ENCODE results near the gene FKBP4. TPM values are rescaled to one million over a fixed set of nuclear protein-coding genes. Genes with fewer than 3 reads are reported as not detected.
A peak's percentile ranks its signal among the peaks of the same experiment; 100 is the strongest.

The FKBP4 gene
- total RNA-seq, 1 donor from 2014 or later: 34.9 TPM

DNA sequence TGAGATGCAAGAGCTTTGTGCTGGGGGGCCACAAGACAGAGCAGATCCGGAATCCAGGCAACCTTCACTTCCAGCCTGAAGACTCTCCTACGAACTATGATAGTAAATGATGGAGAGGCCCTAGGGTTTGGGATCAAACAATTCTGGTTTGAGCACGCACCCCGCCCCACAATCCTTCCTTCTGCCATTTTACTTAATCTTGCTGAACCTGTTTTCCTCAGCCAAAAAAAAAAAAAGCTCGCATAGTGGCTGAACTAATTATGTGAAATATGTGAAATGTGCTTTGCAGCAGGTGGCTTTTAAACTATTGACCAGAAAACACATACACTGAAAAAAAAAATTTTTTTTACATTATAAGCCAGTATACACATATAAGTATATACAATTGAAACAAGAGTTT, 17.0 kb downstream of the FKBP4 start:
- no peak for DNase-seq (ENCODE audit: extremely low read depth, low read depth, low spot score)

GRCh38 chr12:2812290-2813213, 17.8 kb downstream of the FKBP4 start, which contains the start of gene ITFG2:
Gene ITFG2 (plus strand): TSS chr12:2812668. CDS start chr12:2812761, 93 bp downstream.
- peak; percentile 91 for DNase-seq (ENCODE audit: extremely low read depth, low read depth, low spot score)

DNA sequence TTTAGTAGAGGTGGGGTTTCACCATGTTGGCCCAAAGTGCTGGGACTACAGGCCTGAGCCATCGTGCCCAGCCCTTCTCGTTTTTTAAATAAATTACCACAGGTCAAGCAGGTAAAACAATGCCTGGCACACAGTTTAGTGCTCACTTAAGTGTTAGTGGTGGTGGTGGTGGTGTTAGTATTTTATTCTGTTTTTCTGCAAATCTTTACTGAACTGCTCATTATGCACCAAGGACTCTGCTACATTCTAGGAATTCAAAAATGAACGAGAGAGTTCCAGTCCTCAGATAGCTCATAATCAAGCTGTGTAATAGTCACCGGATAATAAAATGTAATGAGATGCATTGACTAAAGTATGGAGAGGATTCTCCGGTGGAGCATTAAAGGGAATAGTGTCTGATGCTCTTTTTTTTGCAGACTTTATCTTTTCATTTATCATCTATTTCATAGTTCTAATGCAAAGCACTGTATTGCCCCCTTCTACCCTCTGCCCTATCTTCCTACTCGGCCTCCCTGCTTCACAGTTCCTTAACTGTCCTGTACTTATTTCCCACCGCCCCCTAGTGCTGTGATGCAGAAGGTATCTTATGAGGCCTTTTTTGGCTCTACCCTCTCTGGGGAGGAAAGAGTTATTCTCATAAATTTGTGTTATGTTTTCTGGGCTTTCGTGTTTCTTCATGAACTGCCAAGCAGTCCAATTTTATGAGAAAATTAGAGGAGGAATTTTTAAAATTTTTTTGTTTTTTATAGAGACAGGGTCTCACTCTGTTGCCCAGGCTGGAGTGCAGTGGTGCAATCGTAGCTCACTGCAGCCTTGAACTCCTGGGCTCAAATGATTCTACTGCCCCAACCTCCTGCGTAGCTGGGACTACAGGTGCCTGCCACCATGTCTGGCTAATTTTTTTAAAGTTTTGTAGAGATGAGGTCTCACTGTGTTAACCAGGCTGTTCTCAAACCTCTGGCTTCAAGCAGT, 18.7 kb downstream of the FKBP4 start:
- DNase-seq (ENCODE audit: extremely low read depth, low read depth, low spot score): peak; percentile 42

- DNase-seq (ENCODE audit: extremely low read depth, low read depth, low spot score): no peak
Measured at GRCh38 chr12:2819810-2820209, 25.0 kb downstream of the FKBP4 start.

DNA sequence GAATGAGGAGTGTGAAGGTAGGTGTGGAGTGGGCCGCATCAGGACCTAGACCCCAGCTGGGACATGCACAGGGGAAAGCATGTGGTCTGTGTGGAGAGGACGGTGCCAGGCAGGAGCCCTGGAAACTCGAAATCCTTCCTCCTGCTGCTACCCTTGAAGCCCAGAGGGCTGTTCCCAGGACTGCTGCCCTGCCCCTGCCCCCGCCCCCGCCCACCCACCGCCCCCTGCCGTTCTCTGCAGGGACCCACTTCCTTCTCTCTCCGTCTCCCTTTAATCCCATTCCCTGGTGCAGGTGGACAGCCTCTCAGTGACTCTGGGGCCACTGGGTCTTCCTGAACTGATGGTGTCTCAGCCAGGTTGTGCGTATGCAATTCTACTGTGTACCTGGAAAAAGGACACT, 25.7 kb downstream of the FKBP4 start:
- DNase-seq (ENCODE audit: extremely low read depth, low read depth, low spot score): no peak

- DNase-seq (ENCODE audit: extremely low read depth, low read depth, low spot score): no peak
Measured at GRCh38 chr12:2823483-2823882, 28.7 kb downstream of the FKBP4 start.

DNA sequence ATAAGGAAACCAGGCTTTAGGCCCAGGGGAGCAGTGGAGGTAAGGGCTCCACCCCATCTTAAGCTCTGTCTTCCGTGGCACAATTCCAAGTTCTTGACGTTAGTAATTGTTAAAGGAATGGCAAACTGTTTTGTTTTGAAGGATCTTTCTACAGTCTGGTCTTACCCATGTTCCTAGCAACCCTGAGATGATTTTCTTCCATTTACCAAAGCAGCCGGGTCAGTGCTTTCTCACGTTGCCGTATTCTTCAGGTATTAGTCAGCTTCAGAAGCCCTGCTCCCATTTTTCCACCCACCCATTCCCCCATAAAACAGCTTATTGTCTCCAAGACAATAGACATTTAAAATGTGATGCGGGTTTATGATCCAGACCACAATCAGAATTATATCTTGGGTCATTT, 29.8 kb downstream of the FKBP4 start:
- DNase-seq (ENCODE audit: extremely low read depth, low read depth, low spot score): no peak

DNA sequence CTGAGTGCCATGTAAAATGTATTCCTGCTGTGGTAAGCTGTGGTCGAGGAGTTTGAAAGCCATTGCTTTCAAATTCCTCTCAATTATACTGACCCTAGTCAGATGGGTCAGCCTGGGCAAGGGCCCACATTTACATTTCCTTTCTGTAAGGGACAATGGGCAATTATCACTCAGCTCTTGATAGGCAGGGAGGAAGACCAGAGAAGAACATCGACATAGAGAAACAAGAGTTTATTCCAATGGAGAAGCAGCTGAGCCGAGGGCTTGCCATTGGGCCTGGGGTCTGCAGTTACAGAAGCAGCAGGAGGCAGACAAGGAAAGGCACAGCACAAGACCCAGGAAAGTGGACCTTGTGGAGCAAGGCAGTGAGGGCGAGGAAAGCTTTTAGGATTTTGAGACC, 30.4 kb downstream of the FKBP4 start:
- DNase-seq (ENCODE audit: extremely low read depth, low read depth, low spot score): no peak

GRCh38 chr12:2826036-2826435, 31.3 kb downstream of the FKBP4 start:
- no peak for DNase-seq (ENCODE audit: extremely low read depth, low read depth, low spot score)

- no peak for DNase-seq (ENCODE audit: extremely low read depth, low read depth, low spot score)
Measured at GRCh38 chr12:2826721-2827515, 32.1 kb downstream of the FKBP4 start.

DNA sequence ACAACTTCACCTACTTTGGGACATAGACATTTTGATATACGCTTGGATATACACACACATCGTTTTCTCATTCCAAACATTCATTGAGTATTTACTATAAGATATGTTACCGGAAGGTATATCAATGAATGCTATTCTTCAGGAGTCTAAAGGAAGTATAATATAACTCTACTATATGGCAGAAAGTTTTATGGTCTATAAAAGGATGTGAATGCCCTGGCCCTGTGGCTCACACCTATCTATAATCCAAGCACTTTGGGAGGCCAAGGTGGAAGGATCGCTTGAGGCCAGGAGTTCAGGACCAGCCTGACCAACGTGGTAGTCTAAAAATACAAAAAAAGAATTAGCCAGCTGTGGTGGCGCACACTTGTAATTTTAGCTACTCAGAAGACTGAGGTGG, 34.5 kb downstream of the FKBP4 start:
- no peak for DNase-seq (ENCODE audit: extremely low read depth, low read depth, low spot score)

- DNase-seq (ENCODE audit: extremely low read depth, low read depth, low spot score): no peak
Measured at GRCh38 chr12:2832550-2833127, 37.9 kb downstream of the FKBP4 start.

- no peak for DNase-seq (ENCODE audit: extremely low read depth, low read depth, low spot score)
Measured at GRCh38 chr12:2833327-2833726, 38.6 kb downstream of the FKBP4 start.

- DNase-seq (ENCODE audit: extremely low read depth, low read depth, low spot score): no peak
Measured at GRCh38 chr12:2833810-2834209, 39.0 kb downstream of the FKBP4 start.

DNA sequence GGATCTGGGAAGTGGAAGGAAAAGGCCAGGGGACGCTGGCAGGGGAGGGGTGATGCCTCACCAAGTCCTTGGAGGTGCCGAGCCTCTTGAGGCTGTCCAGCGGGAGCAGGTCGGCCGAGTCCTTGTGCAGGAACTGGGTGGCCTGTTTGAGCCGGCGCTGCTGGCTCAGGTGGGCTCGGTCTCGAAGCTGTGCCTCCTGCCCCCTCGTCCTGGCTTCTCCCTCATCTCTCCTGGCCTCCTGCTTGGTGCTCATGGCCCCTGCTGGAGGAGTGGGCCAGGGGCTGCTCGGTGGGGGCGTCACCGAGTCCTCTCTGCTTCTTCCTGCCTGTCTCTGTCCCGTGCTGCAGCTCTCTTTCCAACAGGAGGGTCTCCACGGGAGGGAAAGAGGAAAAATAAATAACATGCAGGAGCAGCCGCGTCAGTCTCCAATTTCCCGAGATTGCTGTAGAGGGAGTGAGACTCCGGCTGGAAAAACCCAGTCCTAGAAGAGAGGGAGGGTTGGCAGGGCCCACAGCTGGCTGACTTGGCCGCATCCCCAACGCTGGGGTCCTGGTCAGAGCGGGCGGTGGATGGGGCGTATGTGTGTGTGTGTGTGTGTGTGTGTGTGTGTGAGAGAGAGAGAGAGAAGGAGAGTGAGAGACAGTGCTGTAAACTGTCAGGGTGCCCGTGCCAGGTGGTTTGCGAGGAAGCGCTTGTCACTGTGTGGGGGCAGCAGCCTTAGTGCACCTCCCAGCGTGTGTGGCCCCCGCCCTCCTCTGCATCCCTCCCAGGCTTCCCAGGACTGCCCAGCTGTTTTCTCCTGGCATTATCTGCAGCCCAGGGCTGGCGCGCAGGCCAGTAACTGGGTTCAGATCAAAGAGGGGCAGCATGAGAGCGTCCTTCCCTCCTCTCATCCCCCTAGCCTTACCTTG, 40.1 kb downstream of the FKBP4 start, which contains the start of gene NRIP2:
NRIP2 (minus strand) TSS at position 455 of the 911 bp plus-strand sequence; CDS start at position 403, 52 bp downstream.
- DNase-seq (ENCODE audit: extremely low read depth, low read depth, low spot score): no peak

GRCh38 chr12:2835691-2836403, 41.1 kb downstream of the FKBP4 start:
- DNase-seq (ENCODE audit: extremely low read depth, low read depth, low spot score): no peak

- DNase-seq (ENCODE audit: extremely low read depth, low read depth, low spot score): no peak
Measured at GRCh38 chr12:2836574-2836973, 41.8 kb downstream of the FKBP4 start.

GRCh38 chr12:2841056-2841650, 46.4 kb downstream of the FKBP4 start:
- no peak for DNase-seq (ENCODE audit: extremely low read depth, low read depth, low spot score)

All from glomerular endothelial cell (primary cell).